ELF-1 (cell line): ENCODE measurements around the gene PAK6.

Source experiments
- DNase-seq: peaks from one replicate; pipeline ENCODE4 v3.0.0-alpha.2; 2016; ENCODE audit warnings: low read depth, low spot score

The PAK6 gene

GRCh38 chr15:40310001-40310959 lies 71.4 kb downstream of the PAK6 start:
- DNase-seq: peak; percentile 78

DNA sequence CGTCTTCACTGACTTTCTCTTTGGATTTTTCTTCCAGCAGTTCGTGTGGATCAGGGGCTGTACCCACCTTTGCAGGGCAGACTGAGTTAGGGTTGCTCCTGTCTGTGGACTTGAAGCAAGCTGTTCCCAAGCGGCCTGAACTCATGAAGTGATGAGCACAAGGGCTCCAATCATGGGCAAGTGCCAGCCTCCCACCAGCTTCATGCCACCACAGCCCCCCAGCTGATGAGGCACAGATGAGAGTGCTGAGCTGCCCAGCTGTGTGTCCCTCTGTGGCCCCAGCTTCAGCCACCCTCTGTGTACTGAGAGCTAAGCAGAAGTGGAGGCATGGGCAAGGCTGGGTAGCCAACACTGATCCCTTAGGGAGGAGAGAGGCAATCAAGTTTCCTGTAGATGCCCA lies 72.1 kb downstream of the PAK6 start:
- DNase-seq: no peak

DNA sequence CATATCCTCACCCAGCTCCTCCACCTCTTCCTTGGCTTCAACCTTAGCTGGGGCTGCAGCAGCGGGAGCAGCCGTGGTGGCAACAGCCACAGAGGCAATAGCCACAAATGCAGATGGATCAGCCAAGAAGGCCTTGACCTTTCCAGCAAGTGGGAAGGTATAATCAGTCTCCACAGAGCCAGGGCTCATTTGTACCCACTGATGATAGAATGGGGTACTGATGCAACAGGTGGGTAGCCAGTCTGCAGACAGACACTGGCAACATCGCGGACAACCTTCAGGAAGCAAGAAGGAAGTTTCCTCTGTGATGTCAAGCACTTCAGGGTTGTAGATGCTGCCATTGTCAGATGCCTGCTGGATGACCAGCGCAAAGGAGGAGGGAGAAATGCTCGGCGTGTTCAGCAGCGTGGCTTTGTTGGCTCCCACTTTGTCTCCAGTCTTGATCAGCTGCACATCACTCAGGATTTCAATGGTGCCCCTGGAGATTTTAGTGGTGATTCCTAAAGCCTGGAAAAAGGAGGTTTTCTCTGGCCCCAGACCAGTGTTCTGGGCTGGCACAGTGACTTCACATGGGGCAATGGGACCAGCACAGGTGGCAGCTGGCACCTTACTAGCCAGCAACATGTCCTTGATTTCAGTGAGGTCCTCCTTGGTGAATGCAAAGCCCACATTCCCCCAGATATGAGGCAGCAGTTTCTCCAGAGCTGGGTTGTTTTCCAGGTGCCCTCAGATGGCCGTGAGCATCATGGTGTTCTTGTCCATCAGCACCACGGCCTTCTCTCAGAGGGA lies 73.7 kb downstream of the PAK6 start:
- DNase-seq: no peak

- DNase-seq: no peak
Measured at GRCh38 chr15:40313531-40314398, 74.9 kb downstream of the PAK6 start.

DNA sequence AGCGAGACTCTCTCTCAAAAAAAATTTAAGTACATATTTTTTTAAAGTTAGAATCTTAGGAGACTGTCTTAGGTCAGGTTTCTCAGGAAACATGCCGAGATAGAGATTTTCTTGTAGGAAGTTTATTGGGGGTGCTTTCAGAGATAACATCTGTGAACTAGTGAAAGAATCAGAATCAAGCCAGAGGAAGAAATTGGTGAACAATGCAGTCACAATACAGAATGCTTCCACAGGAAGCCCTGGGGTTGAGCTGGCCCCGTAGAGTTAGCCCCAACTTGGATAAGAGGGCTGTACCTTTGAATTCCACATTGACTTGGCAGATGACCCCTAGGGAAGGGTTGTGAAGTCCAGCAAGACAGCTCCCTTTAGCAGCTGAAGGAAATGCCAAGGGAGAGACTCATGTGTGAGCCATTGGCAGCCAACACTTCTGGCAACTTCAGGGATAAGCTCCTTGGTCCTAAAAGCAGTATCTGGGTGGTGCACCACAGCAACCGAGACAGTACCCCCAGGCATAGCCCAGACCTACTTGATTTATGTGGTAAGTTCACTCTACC lies 75.9 kb downstream of the PAK6 start:
- no peak for DNase-seq

GRCh38 chr15:40316931-40317330 lies 78.1 kb downstream of the PAK6 start:
- no peak for DNase-seq

DNA sequence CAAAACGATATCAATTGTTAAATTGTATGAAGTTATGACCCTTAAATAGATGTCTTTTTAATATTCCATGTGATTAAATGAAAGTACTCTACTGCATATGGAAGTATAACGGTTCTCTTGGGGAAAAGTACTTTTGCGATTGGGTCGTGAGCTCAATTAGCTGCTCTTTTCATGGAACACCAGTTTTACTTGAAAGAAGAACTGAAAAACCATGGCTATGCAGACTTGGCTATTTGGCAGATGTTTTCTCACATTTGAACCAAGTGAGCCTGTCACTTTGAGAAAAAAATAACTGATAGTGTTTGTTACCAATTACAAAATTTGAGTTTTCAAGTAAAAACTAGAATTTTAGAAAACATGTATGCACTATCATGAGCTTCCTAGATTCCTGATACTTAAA lies 78.7 kb downstream of the PAK6 start:
- no peak for DNase-seq

GRCh38 chr15:40320409-40320808 lies 81.5 kb downstream of the PAK6 start:
- DNase-seq: no peak

DNA sequence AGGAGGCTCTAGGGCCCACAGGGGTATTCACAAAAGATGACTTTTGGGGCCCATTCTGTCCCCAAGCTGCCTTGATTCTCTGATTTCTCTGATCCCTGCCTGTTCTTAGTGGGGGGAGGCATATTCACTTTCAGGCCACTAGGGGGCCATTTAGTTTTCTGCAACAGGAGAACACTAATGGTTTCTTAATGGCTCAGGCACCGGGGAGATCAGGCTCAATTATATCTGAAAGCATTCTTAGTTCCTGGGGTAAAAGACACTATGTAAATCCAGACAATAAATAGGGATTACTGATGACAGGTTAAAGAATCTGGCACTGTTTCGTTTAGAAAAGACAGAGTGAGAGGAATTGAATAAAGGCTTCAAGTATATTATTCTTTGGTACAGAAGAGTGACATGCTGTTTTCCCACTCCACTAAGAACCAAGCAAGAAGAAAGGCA lies 82.1 kb downstream of the PAK6 start:
- no peak for DNase-seq

- no peak for DNase-seq
Measured at GRCh38 chr15:40322531-40323238, 83.8 kb downstream of the PAK6 start.

- DNase-seq: peak; percentile 99
Measured at GRCh38 chr15:40323239-40323952, 84.5 kb downstream of the PAK6 start, which contains the start of gene INAFM2. Gene INAFM2, plus strand, starts transcription at chr15:40323692. Its CDS starts 364 bp downstream, at chr15:40324056.

GRCh38 chr15:40323953-40324937 lies 85.4 kb downstream of the PAK6 start:
- no peak for DNase-seq

DNA sequence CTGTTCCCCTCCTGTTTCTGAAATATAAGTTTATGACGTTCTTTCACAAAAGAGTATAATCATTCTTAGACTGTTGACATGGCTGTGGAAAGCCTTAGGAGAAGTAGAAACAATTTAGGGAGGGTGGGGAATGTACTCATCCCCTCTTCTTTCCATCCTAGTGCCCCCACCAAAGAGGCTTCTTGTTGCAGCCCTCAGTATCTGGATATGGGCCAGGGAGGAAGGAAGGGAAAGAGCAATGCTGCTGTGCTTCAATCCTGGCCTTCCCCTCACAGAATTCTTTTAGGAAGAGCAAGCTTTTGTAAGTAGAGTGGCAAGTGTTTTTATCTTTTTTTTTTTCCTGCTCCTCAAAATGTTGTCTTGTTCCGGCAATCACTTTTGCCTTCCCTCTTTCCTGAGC lies 86.3 kb downstream of the PAK6 start:
- DNase-seq: no peak

- DNase-seq: no peak
Measured at GRCh38 chr15:40325700-40326099, 86.8 kb downstream of the PAK6 start.
